ENCODE results near the gene WDFY4. TPM values are rescaled to one million over a fixed set of nuclear protein-coding genes. Genes with fewer than 3 reads are reported as not detected.

Gene WDFY4
- total and polyA plus RNA-seq, 8 donors, result 0.15 to 8.0 (median 2.7) TPM

DNA sequence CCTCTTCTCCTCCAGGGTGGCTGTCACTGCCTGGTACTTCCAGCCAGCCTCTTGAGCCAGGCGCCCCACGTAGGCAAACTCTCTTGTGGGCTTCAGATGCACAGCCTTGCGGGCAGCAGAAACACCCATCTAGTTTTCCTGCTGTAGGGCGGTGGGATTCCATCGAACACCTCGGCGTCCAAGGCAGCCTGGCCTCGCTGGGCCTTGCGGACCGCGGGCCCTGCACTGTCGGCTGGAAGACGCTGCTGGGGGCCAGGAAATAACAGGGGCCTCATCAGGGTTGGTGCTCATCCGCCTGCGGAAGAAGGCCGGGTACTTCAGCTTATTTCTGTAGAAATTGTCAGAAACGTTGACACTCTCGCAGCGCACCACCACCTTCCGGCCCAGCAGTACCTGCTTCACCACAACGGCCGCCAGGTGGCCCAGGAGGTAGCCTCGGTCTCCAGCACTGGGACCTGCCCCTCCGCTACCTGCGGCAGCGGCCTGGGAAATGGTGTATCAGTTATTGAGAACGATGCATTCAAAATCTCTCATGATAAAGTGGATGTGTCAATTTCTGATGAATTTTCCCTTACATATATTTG lies 61.1 kb downstream of the WDFY4 start:
- no peaks in the 10 kb centered on the region for H3K27me3 ChIP-seq
- H3K27ac ChIP-seq, result no peak overlapping the region
- H3K9me3 ChIP-seq, result no peaks in the 10 kb centered on the region
- intact Hi-C loops (cut with DNase I; ENCODE audit: low total_unique reads), result no loop called here
- H3K4me1 ChIP-seq, result no peaks in the 10 kb centered on the region
- H3K4me3 ChIP-seq, result no peak overlapping the region
- DNase-seq, result peak in 1 of 2 donors; percentile 22
- 68 to 77% (median 74%) methylated on average over 19 to 27 of the region's 27 CpGs for WGBS, 5 donors
- TF ChIP-seq POLR2A (IDR thresholded peaks at IDR 0.05) (no peak), EP300 (IDR thresholded peaks at IDR 0.05) (no peak), POLR2AphosphoS5 (IDR thresholded peaks at IDR 0.05) (no peak)
- TF ChIP-seq, protein P1, sequence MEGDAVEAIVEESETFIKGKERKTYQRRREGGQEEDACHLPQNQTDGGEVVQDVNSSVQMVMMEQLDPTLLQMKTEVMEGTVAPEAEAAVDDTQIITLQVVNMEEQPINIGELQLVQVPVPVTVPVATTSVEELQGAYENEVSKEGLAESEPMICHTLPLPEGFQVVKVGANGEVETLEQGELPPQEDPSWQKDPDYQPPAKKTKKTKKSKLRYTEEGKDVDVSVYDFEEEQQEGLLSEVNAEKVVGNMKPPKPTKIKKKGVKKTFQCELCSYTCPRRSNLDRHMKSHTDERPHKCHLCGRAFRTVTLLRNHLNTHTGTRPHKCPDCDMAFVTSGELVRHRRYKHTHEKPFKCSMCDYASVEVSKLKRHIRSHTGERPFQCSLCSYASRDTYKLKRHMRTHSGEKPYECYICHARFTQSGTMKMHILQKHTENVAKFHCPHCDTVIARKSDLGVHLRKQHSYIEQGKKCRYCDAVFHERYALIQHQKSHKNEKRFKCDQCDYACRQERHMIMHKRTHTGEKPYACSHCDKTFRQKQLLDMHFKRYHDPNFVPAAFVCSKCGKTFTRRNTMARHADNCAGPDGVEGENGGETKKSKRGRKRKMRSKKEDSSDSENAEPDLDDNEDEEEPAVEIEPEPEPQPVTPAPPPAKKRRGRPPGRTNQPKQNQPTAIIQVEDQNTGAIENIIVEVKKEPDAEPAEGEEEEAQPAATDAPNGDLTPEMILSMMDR (IDR thresholded peaks at IDR 0.05), result no peak
- no peaks in the 10 kb centered on the region for H3K36me3 ChIP-seq

DNA sequence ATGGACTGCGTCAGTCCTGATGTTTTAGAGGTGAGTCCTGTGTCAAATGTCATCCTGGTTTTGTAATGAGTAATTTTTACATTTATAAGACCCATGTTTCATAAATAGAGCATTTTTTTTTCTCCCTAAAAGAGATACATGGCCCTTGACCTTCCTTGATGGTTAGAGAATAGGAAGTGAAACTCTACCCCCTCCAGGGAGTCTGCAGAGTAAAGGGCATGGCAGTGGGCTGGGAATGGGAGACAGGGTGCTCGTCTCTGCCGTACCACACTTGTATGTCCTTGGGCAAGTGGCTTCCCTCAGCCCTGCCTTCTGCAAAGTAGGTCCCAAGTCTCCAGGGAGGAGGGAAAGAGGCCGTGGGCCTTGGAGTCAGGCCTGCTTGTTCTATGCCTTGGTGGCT lies 63.9 kb downstream of the WDFY4 start:
- Histone ChIP-seq H3K4me3 (no peak overlapping the region), H3K27me3 (no peaks in the 10 kb centered on the region), H3K4me1 (no peaks in the 10 kb centered on the region), H3K27ac (no peak overlapping the region), H3K9me3 (no peaks in the 10 kb centered on the region), H3K36me3 (no peaks in the 10 kb centered on the region)
- no peak for TF ChIP-seq POLR2AphosphoS5 (IDR thresholded peaks at IDR 0.05)
- no peak for TF ChIP-seq POLR2A (IDR thresholded peaks at IDR 0.05)
- TF ChIP-seq EP300 (IDR thresholded peaks at IDR 0.05), result no peak
- TF ChIP-seq, protein P1 (IDR thresholded peaks at IDR 0.05), result no peak
- intact Hi-C loops (cut with DNase I; ENCODE audit: low total_unique reads), result no loop called here
- DNase-seq, result no peak
- 71 to 88% (median 75%) methylated on average over 4 of the region's 4 CpGs for WGBS, 5 donors

DNA sequence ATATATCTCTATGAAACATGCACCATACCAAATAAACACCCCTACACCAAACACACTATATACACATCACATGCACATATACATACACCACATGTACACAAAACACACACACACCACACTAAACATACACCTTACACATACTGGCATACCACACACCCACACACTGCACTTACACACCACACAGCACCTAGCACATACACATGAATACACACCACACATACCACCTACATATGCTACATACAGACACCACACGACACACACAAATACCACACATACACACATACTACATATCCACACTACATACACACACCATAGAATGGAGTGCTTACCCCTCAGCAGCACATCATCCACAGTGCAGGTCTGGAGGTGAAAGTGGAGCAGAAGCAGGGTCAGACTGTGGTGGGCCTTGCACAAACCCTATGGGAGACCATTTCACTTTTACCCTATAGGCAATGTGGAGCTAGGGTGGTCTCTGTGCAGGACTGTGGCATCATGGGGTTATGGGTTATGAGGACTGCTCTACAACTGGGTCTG lies 64.6 kb downstream of the WDFY4 start:
- WGBS, 5 donors, result 88 to 100% (median 94%) methylated on average over 1 of the region's 1 CpG
- no peak for DNase-seq
- Histone ChIP-seq H3K27me3 (no peaks in the 10 kb centered on the region), H3K27ac (no peak overlapping the region), H3K9me3 (no peaks in the 10 kb centered on the region), H3K4me1 (no peaks in the 10 kb centered on the region), H3K4me3 (no peak overlapping the region), H3K36me3 (no peaks in the 10 kb centered on the region)
- intact Hi-C loops (cut with DNase I; ENCODE audit: low total_unique reads), result no loop called here
- TF ChIP-seq POLR2AphosphoS5 (IDR thresholded peaks at IDR 0.05) (no peak), POLR2A (IDR thresholded peaks at IDR 0.05) (no peak), EP300 (IDR thresholded peaks at IDR 0.05) (no peak)
- TF ChIP-seq, protein P1 (IDR thresholded peaks at IDR 0.05), result no peak

DNA sequence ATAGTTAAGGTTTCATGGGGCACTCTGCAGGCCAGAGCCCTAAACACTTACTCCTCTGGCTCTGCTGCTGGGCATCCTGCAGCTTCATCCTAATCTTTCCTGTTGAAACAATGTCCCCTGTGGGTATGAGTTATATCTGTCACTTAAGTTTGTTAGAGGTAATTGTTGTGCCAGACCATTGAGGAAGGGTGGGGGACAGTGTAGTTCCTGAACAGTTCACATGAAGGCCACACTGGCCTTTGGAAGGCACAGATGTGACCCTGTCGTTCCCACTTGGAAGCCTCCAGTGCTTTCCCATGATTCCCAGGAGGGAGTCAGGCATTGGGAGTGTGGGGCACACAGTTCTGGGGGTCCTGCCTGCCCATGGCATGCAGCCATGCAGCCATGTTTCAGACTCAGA lies 65.3 kb downstream of the WDFY4 start:
- no peaks in the 10 kb centered on the region for H3K4me1 ChIP-seq
- no peaks in the 10 kb centered on the region for H3K9me3 ChIP-seq
- H3K27me3 ChIP-seq, result no peaks in the 10 kb centered on the region
- H3K36me3 ChIP-seq, result no peaks in the 10 kb centered on the region
- no peak for DNase-seq
- TF ChIP-seq POLR2AphosphoS5 (IDR thresholded peaks at IDR 0.05) (no peak), EP300 (IDR thresholded peaks at IDR 0.05) (no peak)
- intact Hi-C loops (cut with DNase I; ENCODE audit: low total_unique reads), result no loop called here
- no peak overlapping the region for H3K27ac ChIP-seq
- WGBS, 5 donors, result 50 to 73% (median 60%) methylated on average over 1 of the region's 1 CpG
- H3K4me3 ChIP-seq, result no peak overlapping the region

DNA sequence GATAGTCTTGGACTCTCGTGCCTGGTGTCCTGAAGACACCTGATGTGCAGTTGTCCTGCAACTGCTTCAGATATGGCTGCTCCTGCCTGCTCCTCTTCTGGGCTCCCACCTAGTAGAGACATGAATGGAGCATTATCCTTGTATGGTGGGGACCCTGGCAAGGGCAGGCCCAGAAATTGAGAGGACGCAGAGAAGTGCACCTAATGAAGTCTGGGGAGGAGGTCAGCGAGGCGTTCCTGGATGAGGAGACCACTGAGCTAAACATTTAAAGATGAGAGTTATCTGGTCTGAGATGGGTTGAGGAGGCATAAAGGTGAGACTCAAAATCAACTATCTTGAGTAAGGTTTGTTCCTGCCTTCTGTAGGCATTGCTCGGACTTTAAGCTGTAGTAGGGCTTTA lies 66.3 kb downstream of the WDFY4 start:
- Histone ChIP-seq H3K36me3 (no peaks in the 10 kb centered on the region), H3K9me3 (no peaks in the 10 kb centered on the region), H3K4me1 (no peaks in the 10 kb centered on the region), H3K27ac (no peak overlapping the region), H3K27me3 (no peaks in the 10 kb centered on the region), H3K4me3 (no peak overlapping the region)
- intact Hi-C loops (cut with DNase I; ENCODE audit: low total_unique reads), result no loop called here
- TF ChIP-seq POLR2A (IDR thresholded peaks at IDR 0.05), result no peak
- TF ChIP-seq EP300 (IDR thresholded peaks at IDR 0.05), result no peak
- TF ChIP-seq POLR2AphosphoS5 (IDR thresholded peaks at IDR 0.05), result no peak
- TF ChIP-seq, protein P1 (IDR thresholded peaks at IDR 0.05), result no peak
- 82 to 89% (median 86%) methylated on average over 5 of the region's 5 CpGs for WGBS, 5 donors
- no peak for DNase-seq
